Mucosa of gallbladder (tissue), 1 donor: Measurements from ENCODE around the gene SOBP. TPM values are rescaled to one million over a fixed set of nuclear protein-coding genes. Genes with fewer than 3 reads are reported as not detected.

Experiments
- DNase-seq: peaks from one replicate; pipeline ENCODE4 v3.0.0-alpha.2; 2020; ENCODE audit warnings: low spot score
- total RNA-seq: library from RNA; stranded (reverse); gene quantifications from one replicate; pipeline ENCODE4 v1.2.1, GENCODE V29; 2021
- donor health status: DM: no; HTN: no; CAD: no.

The SOBP gene
- total RNA-seq, 1 donor from 2014 or later, result 11.0 TPM

- no peak for DNase-seq
These were observed 149.6 kb downstream of the SOBP start for GRCh38 chr6:107639511-107639910.

DNA sequence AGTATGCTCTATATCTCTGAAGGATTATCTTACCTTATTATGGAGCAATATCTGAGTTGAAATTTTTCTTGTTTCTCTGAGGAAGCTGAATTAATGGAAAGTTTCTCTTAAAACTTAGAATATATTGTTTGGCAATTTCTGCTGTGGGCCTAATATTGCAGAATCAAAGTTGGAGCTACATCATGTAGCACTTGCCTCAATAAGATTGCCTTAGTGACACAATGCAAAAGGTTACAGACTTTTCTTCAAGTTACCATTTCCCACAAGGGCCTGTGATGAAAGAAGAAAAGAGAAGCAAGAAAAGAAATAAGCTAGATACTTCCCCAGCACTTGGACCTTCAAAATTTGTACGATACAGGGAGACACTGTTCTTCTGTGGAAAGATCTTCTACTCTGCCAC is 151.2 kb downstream of the SOBP start:
- DNase-seq, result no peak

GRCh38 chr6:107641500-107641941 is 151.6 kb downstream of the SOBP start:
- peak; percentile 49 for DNase-seq

GRCh38 chr6:107642095-107642860 is 152.4 kb downstream of the SOBP start:
- no peak for DNase-seq

DNA sequence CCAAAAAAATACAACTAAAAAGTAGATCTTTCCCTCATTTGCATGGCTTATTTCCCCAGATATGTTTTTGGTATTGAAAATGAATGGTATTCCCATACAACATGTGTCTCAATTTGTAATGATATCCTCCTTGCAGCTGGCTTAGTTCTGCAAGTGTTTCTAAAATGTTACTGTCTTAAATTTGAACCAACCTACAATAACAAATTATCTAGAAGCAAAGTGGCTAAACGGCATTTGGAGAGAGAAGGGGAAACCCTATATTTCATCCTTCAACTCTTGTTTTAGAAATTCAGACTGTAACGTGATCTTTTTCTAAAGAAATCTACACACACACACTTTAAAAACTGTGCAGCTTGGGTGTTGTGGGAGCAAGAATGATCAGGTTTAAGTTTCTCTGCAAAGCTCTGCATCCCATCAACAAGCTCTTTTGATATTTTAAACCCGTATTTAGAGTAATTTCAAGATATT is 153.0 kb downstream of the SOBP start:
- DNase-seq, result no peak

DNA sequence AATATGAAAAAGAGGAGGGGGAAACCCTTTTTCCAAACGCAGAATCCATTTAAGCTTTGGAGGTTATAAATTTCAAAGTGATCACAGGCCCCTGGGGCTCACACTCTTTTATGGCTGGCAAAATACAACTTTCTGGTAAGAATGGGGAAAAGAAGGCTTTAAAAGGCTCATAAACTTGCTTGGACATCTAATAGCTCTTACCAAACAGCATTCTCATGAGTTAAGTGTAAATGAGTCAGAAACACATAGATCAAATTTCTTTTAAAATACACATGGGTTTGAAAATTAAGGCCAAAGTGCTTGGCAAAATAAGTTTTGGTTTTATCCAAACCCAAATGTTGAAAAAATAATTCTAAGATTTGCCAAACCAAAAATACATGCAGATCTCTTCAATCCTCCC is 154.6 kb downstream of the SOBP start:
- DNase-seq, result no peak

DNA sequence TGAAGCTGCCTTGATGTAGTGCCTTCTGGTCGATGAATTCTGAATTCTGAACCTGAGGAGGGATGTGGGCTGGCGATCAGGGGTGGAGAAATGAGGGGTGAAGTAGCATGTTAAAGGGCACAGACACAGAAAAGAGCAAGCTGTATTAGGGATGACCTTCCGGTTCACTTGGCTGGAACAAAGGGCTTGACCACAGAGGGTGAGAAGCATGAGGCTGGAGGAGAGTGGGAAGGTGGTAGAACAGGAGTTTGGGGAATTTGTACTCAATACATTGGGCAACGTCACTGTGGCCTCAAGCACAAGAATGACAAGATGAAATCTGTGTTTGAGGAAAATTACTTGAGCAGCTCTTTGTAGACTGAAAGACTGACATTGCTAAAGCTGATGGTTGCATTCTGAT is 155.8 kb downstream of the SOBP start:
- no peak for DNase-seq

- no peak for DNase-seq
These were observed 156.3 kb downstream of the SOBP start for GRCh38 chr6:107646176-107646575.

GRCh38 chr6:107646776-107647438 is 157.0 kb downstream of the SOBP start:
- no peak for DNase-seq

DNA sequence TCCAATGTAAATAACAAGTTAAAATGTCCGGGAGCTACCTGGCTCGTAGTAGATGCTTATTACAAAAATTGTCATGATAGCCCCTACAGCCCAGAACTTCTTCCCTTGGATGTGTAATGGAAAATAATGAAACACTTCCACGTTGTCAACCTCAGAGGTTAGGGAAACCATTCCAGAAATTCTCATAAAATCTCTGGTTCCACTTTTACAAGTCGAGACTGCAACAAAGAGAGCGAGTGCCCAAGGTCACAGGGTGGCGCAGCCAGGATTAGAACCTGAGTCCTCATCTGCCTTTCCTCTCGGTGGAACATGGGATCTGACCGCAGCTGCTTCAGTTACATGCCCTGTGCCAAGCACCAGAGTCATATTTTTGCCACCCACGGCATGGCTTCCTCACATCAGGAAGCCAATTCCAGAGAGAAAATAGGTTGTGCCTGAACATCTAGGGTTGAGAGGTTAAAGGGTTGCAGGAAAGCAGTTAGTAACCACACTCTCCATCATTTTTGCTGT is 157.6 kb downstream of the SOBP start:
- no peak for DNase-seq

GRCh38 chr6:107648983-107649382 is 159.1 kb downstream of the SOBP start:
- no peak for DNase-seq

DNA sequence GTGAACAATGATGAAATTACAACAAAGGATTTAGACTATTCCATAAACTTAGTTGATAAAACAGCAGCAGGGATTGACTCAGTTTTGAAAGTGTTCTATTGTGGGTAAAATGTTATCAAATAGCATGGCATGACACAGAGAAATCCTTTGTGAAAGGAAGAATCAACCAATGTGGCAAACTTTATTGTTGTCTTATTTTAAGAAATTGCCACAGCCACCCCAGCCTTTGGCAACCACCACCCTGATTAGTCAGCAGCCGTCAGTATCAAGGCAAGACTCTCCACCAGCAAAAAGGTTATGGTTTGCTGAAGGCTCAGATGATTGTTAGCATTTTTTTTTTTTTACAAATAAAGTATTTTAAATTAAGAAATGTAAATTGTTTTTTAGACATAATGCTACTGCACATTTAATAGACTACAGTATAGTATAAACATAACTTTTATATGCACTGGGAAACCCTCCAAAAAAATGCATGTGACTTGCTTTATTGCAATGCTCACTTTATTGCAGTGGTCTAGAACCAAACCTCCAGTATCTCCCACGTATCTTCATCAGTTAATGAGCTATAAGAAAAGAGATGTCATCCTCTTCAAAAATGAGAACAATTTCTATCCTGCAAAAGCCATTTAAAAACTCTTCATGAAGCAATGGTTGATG is 162.7 kb downstream of the SOBP start:
- DNase-seq, result no peak

DNA sequence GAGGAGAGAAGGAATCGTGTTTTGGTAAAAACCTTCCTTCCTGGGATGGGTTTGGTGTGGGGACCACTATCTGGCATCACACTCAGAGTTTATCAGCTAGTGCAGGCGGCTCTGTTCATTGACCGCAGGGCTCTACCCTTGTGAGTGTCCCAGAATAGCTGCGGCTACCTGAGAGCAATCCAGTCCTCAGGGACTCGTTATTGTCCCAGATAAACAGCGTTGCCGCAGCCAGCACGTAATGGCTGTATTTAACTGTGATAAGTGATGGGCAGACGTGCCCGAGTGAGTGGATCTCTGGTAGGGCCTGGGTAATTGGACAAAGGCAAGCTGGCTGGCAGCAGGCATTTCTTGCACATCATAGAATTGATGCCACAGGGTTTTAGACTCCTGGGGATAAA is 163.3 kb downstream of the SOBP start:
- DNase-seq, result no peak

DNA sequence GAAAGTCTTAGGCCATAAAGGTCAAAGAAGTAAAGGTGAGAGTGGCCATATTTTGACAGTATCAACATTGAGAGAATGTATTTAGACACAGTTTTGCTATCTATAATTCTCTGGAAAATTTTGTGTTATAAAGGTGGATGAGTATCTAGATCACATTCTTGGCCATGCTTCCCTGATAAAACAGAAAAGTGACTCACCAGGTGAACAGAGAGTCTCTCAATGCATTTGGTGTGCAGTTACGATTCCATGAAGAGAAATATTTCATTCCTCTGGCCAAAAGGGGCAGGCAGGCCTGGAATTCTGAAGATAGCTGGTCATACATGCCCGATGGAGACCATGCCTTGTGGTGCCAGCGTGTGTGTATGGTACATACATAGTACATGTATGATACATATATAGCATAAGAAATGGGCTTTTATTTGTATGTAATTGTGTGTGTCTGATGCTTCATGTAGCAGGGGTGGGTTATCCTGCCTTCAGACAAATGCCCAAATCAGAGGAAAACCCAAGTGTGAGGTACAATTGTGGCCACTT is 164.0 kb downstream of the SOBP start:
- DNase-seq, result no peak

- no peak for DNase-seq
These were observed 164.8 kb downstream of the SOBP start for GRCh38 chr6:107654764-107655163.

DNA sequence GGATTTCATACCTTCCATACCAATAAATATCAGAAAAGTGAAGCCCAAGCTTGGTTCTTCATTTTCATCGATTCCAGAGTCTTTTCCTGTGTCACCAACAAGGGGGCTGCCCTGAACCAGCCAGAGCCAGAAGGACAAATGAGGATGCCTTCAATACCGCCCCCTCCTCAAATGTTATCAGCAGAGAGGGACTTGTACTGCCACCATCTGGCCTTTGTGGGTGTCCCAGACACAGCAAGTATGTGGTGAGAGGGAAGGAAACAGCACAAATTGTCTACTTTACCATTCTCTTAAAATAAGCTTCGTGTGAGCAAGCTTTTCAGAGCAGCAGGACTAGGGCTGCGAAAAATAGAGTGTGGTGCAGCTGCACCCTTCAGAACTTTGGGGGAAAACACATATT is 165.3 kb downstream of the SOBP start:
- no peak for DNase-seq

DNA sequence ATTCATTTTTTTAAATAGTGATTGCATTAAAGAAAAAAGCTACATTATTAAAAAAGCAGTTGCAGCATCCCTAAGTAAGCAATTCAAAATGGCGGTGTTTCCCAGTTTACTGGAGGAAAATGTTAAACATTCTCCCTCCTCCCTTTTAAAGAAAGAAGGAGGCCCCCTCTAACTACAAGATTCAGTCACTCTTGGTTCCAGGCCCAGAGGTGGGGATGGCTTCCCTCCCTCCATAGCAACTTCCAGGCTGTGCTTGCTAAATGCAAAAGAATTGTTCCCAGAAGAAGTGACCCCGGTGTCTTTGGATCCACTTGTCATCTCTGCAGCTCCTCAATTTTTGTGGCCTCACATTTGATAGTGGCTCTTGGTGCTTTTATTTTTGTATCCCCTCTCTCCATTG is 165.9 kb downstream of the SOBP start:
- no peak for DNase-seq

- DNase-seq, result no peak
These were observed 166.5 kb downstream of the SOBP start for GRCh38 chr6:107656401-107656800.

DNA sequence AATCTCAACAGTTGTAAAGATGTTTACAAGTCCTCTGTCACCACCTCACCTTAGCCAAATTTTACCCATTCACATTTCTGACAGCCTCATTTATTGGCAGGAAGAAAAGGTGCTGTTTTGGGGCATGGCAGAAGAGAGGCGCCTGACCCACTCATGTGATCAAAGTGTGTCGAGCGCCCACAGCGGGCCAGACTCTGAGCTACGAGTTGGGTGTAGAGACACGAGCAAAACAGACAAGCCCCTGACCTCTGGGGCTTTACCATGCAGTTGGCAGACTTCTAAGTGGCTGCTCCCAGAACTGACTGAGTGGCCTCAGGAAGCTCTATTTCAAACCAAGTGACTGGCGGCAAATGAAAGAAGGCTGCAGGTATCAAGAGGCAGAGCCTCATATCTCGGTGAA is 167.0 kb downstream of the SOBP start:
- DNase-seq, result no peak

DNA sequence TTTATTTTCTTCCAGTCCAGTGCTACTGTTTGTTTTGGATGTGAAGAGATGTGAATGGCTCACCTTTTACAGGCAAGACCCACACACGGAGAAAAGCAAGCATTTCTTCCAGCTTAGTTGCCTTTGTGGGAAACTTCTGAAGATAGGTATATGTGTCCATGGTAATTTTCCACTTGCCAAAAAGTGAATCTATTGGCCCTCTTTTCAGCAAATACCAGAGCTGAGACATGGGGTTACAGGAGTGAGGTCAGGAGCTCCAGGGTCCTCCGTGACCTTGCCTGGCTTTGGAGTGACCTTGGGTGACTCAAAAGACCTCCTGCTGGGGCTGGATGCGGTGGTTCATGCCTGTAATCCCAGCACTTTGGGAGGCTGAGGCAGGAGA is 167.4 kb downstream of the SOBP start:
- DNase-seq, result no peak

- peak; percentile 59 for DNase-seq
These were observed 168.0 kb downstream of the SOBP start for GRCh38 chr6:107657755-107658461.
